Measurements from ENCODE around the gene BNC2. TPM values are rescaled to one million over a fixed set of nuclear protein-coding genes. Genes with fewer than 3 reads are reported as not detected.

The BNC2 gene
- total and polyA plus RNA-seq, 2 donors (not counting 1 experiment from before 2014, with no cell fraction given): 34.7 to 39.1 TPM

GRCh38 chr9:16459421-16460148 lies 410.9 kb downstream of the BNC2 start:
- Histone ChIP-seq H3K4me3 (replicated peaks in 1 of 4; ENCODE audit: control extremely low read depth in 1 of 4, insufficient read depth in 1 of 4, low read depth in 3 of 4, low read length in 4 of 4) (no peak overlapping the region), H3K4me1 (ENCODE audit: control insufficient read depth, extremely low read depth, insufficient read depth, low read length) (peaks cover 7% of the 10 kb centered on the region), H3K9ac (ENCODE audit: insufficient read depth, low read length) (no peak overlapping the region), H3K4me2 (ENCODE audit: extremely low read depth, insufficient read depth, low read length) (no peak overlapping the region), H3K79me2 (ENCODE audit: control insufficient read depth, insufficient read depth, low read length) (peaks cover 6% of the 10 kb centered on the region), H4K20me1 (ENCODE audit: control insufficient read depth, extremely low read depth, insufficient read depth, low read length) (no peaks in the 10 kb centered on the region), H2AFZ (ENCODE audit: low read length) (no peak overlapping the region), H3K27ac (ENCODE audit: insufficient read depth, low read length) (no peak overlapping the region), H3K9me3 (ENCODE audit: control insufficient read depth, insufficient read depth, low read depth, low read length) (no peaks in the 10 kb centered on the region), H3K36me3 (ENCODE audit: control insufficient read depth, insufficient read depth, low read length) (no peaks in the 10 kb centered on the region), H3K27me3 (ENCODE audit: control insufficient read depth, insufficient read depth, low read length) (no peaks in the 10 kb centered on the region)
- TF ChIP-seq, protein P1, sequence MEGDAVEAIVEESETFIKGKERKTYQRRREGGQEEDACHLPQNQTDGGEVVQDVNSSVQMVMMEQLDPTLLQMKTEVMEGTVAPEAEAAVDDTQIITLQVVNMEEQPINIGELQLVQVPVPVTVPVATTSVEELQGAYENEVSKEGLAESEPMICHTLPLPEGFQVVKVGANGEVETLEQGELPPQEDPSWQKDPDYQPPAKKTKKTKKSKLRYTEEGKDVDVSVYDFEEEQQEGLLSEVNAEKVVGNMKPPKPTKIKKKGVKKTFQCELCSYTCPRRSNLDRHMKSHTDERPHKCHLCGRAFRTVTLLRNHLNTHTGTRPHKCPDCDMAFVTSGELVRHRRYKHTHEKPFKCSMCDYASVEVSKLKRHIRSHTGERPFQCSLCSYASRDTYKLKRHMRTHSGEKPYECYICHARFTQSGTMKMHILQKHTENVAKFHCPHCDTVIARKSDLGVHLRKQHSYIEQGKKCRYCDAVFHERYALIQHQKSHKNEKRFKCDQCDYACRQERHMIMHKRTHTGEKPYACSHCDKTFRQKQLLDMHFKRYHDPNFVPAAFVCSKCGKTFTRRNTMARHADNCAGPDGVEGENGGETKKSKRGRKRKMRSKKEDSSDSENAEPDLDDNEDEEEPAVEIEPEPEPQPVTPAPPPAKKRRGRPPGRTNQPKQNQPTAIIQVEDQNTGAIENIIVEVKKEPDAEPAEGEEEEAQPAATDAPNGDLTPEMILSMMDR (conservative IDR thresholded peaks at IDR 0.05 in 1 of 2, IDR thresholded peaks at IDR 0.05 in 1 of 2; ENCODE audit: low read depth in 1 of 2, low read length in 2 of 2): no peak
- TF ChIP-seq EZH2 (IDR thresholded peaks at IDR 0.05; ENCODE audit: low read length, missing control alignments): no peak
- peak in 1 of 2 donors; percentile 22 for DNase-seq (ENCODE audit: low read depth in 2 of 2)

DNA sequence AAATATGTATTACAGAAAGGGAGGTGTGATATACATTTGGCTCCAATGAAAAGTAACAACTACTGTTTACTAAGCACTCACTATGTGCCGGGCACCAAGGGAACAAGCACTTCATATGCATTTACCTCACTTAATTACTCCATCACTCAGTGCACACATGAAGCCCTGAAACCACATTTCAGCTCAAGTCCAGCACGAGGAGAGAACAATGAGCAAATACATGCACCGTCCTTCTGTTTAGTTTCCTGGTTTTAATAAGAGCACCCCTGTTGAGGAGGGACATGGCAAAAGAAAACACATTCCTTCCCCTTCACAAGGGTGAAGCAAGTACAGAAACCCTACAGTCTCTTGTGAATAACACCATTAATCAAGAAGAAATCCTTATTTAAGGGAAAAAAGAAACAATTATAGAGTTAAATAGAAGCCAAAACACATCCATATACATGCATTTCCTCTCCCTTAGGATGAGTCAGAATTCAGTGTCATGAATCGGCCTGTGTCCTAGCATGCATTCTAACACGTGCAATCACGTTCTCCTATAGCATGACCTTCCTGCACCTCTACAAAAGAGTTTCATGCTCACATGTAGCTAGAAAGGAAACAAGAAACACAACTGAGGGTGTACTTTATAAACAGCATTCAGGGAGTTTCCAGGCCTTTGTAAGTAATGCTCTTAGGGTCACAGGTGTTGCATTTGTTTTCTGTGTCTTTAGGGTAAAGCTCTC lies 411.6 kb downstream of the BNC2 start:
- Histone ChIP-seq H3K4me2 (ENCODE audit: extremely low read depth, insufficient read depth, low read length) (peak overlapping the region; percentile 70), H2AFZ (ENCODE audit: low read length) (no peak overlapping the region), H3K27ac (ENCODE audit: insufficient read depth, low read length) (peak overlapping the region; percentile 30), H3K4me1 (ENCODE audit: control insufficient read depth, extremely low read depth, insufficient read depth, low read length) (peaks cover 7% of the 10 kb centered on the region), H3K9ac (ENCODE audit: insufficient read depth, low read length) (no peak overlapping the region), H3K9me3 (ENCODE audit: control insufficient read depth, insufficient read depth, low read depth, low read length) (no peaks in the 10 kb centered on the region), H3K36me3 (ENCODE audit: control insufficient read depth, insufficient read depth, low read length) (no peaks in the 10 kb centered on the region), H4K20me1 (ENCODE audit: control insufficient read depth, extremely low read depth, insufficient read depth, low read length) (no peaks in the 10 kb centered on the region), H3K27me3 (ENCODE audit: control insufficient read depth, insufficient read depth, low read length) (no peaks in the 10 kb centered on the region), H3K79me2 (ENCODE audit: control insufficient read depth, insufficient read depth, low read length) (peaks cover 6% of the 10 kb centered on the region), H3K4me3 (replicated peaks in 1 of 4; ENCODE audit: control extremely low read depth in 1 of 4, insufficient read depth in 1 of 4, low read depth in 3 of 4, low read length in 4 of 4) (no peak overlapping the region)
- TF ChIP-seq EZH2 (IDR thresholded peaks at IDR 0.05; ENCODE audit: low read length, missing control alignments): no peak
- TF ChIP-seq, protein P1 (conservative IDR thresholded peaks at IDR 0.05 in 1 of 2, IDR thresholded peaks at IDR 0.05 in 1 of 2; ENCODE audit: low read depth in 1 of 2, low read length in 2 of 2): no peak
- DNase-seq (ENCODE audit: low read depth in 2 of 2): peak; percentile 54 to 62

DNA sequence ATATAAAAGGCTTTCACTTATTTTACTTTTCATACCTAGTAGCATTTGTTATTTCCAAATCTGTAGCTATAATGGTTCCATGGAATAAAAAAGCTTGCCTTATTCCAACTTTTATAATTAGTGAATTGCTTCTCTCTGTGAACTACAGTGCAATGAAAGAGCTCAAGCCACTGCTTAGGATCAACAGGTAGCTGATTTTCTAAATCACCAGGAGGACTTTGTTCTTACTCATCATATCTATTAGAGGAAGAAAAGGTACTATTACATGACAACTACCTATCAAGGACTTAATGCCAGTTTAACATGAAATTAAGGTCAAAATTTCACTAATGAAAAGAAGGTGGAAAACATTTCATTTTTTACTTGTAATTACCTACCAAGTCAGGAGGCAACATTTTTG lies 414.6 kb downstream of the BNC2 start:
- H4K20me1 ChIP-seq (ENCODE audit: control insufficient read depth, extremely low read depth, insufficient read depth, low read length): no peaks in the 10 kb centered on the region
- H2AFZ ChIP-seq (ENCODE audit: low read length): no peak overlapping the region
- H3K79me2 ChIP-seq (ENCODE audit: control insufficient read depth, insufficient read depth, low read length): peaks cover 6% of the 10 kb centered on the region
- H3K9ac ChIP-seq (ENCODE audit: insufficient read depth, low read length): no peak overlapping the region
- H3K9me3 ChIP-seq (ENCODE audit: control insufficient read depth, insufficient read depth, low read depth, low read length): no peaks in the 10 kb centered on the region
- H3K4me3 ChIP-seq (replicated peaks in 1 of 4; ENCODE audit: control extremely low read depth in 1 of 4, insufficient read depth in 1 of 4, low read depth in 3 of 4, low read length in 4 of 4): no peak overlapping the region
- no peak for TF ChIP-seq EZH2 (IDR thresholded peaks at IDR 0.05; ENCODE audit: low read length, missing control alignments)
- TF ChIP-seq, protein P1 (conservative IDR thresholded peaks at IDR 0.05 in 1 of 2, IDR thresholded peaks at IDR 0.05 in 1 of 2; ENCODE audit: low read depth in 1 of 2, low read length in 2 of 2): no peak
- H3K27me3 ChIP-seq (ENCODE audit: control insufficient read depth, insufficient read depth, low read length): no peaks in the 10 kb centered on the region
- H3K4me1 ChIP-seq (ENCODE audit: control insufficient read depth, extremely low read depth, insufficient read depth, low read length): peaks cover 7% of the 10 kb centered on the region
- no peak overlapping the region for H3K27ac ChIP-seq (ENCODE audit: insufficient read depth, low read length)
- H3K36me3 ChIP-seq (ENCODE audit: control insufficient read depth, insufficient read depth, low read length): peaks cover 2% of the 10 kb centered on the region
- no peak for DNase-seq (ENCODE audit: low read depth in 2 of 2)
- no peak overlapping the region for H3K4me2 ChIP-seq (ENCODE audit: extremely low read depth, insufficient read depth, low read length)

All from fibroblast of lung (primary cell).